ENCODE results near the gene TIMM17B. TPM values are rescaled to one million over a fixed set of nuclear protein-coding genes. Genes with fewer than 3 reads are reported as not detected.

TIMM17B gene
- total RNA-seq, 1 donor from 2014 or later = 70.6 TPM

DNA sequence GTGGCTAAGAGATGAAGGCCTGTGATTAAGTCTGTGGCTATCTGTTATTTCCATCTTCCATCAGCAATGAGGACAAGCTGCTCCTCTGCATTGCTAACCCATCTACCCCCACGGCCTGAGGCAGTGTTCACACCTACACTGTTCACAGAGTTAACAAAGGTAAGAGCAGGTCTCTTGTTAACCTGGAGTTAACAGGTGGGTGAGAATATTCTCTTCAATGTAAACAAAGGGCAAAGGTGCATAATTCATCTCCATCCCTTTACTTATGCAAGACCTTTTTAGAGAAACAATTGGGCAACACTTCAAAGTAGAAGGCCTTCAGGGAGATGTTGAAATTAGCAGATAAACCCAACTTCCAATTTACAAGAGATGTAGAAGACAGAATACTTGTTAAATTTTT, 11.0 kb upstream of the TIMM17B start:
- TF ChIP-seq, protein P1, sequence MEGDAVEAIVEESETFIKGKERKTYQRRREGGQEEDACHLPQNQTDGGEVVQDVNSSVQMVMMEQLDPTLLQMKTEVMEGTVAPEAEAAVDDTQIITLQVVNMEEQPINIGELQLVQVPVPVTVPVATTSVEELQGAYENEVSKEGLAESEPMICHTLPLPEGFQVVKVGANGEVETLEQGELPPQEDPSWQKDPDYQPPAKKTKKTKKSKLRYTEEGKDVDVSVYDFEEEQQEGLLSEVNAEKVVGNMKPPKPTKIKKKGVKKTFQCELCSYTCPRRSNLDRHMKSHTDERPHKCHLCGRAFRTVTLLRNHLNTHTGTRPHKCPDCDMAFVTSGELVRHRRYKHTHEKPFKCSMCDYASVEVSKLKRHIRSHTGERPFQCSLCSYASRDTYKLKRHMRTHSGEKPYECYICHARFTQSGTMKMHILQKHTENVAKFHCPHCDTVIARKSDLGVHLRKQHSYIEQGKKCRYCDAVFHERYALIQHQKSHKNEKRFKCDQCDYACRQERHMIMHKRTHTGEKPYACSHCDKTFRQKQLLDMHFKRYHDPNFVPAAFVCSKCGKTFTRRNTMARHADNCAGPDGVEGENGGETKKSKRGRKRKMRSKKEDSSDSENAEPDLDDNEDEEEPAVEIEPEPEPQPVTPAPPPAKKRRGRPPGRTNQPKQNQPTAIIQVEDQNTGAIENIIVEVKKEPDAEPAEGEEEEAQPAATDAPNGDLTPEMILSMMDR (IDR thresholded peaks at IDR 0.05; ENCODE audit: unreplicated experiment) = no peak
- Mint-ChIP-seq H3K36me3 (ENCODE audit: low read depth, unreplicated experiment) (peaks cover 13% of the 10 kb centered on the region), H3K27ac (ENCODE audit: unreplicated experiment) (peak overlapping the region; percentile 24), H3K27me3 (ENCODE audit: unreplicated experiment) (peaks cover 7% of the 10 kb centered on the region), H3K9me3 (ENCODE audit: unreplicated experiment) (no peaks in the 10 kb centered on the region), H3K4me3 (ENCODE audit: unreplicated experiment) (no peak overlapping the region), H3K4me1 (ENCODE audit: unreplicated experiment) (peaks cover 16% of the 10 kb centered on the region)
- DNase-seq (ENCODE audit: low spot score) = no peak

DNA sequence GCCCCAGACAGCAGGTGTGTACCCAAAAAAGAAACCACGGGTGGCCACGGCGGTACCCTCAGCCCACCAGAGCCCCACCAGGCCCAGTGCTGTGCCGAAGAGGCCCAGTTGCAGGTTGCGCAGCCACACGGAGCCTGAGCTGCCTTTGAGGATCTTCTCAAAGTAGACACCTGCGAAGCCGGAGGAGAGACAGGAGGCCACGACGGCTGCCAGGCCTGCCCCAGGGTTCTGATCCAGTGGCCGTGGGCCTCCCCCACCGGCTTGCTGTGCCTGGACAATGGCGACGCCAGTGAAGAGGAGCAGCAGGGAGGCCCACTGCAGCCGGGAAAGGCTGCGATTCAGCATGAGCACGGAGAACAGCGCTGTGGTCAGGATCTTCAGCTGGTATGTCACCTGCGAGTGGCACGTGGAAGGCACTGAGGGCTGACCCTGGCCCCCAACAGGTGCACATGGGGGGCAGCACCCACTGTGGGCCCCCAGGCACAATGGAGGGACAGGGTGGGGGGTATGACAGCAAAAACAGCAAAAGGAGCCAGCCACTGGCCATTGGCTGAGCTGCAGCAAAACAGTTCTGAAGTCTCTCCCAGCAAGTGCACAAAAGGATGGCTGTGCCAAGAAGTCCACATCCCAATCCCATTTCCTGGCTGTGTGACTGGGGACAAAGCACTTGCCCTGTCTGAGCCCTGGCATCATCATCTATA, 7.7 kb upstream of the TIMM17B start:
- H3K36me3 Mint-ChIP-seq (ENCODE audit: low read depth, unreplicated experiment) = peaks cover 19% of the 10 kb centered on the region
- no peak overlapping the region for H3K4me3 Mint-ChIP-seq (ENCODE audit: unreplicated experiment)
- DNase-seq (ENCODE audit: low spot score) = no peak
- no peaks in the 10 kb centered on the region for H3K9me3 Mint-ChIP-seq (ENCODE audit: unreplicated experiment)
- no peaks in the 10 kb centered on the region for H3K4me1 Mint-ChIP-seq (ENCODE audit: unreplicated experiment)
- TF ChIP-seq, protein P1 (IDR thresholded peaks at IDR 0.05; ENCODE audit: unreplicated experiment) = no peak
- no peaks in the 10 kb centered on the region for H3K27me3 Mint-ChIP-seq (ENCODE audit: unreplicated experiment)
- H3K27ac Mint-ChIP-seq (ENCODE audit: unreplicated experiment) = no peak overlapping the region

DNA sequence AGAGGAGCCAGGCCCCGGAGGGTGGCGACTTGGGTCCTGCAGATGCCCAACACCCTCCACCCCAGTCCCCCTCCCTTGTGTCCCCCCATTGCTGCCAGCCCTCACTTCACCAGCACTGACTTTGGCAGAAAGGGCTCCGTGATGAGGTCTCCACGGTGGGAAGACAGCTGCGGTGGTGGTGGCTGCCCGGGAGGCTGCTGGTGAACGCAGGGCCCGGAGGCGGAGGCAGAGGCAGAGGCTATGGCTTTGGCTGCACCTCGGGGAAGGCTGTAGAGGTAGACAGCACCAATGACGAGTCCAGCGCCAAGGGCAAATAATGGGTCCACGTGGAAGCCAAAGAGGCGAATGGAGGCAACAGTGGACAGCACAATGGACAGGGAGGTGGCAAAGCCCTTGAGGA, 7.1 kb upstream of the TIMM17B start:
- H3K4me1 Mint-ChIP-seq (ENCODE audit: unreplicated experiment) = no peaks in the 10 kb centered on the region
- DNase-seq (ENCODE audit: low spot score) = no peak
- no peak overlapping the region for H3K27ac Mint-ChIP-seq (ENCODE audit: unreplicated experiment)
- no peaks in the 10 kb centered on the region for H3K27me3 Mint-ChIP-seq (ENCODE audit: unreplicated experiment)
- no peak overlapping the region for H3K4me3 Mint-ChIP-seq (ENCODE audit: unreplicated experiment)
- no peaks in the 10 kb centered on the region for H3K9me3 Mint-ChIP-seq (ENCODE audit: unreplicated experiment)
- TF ChIP-seq, protein P1 (IDR thresholded peaks at IDR 0.05; ENCODE audit: unreplicated experiment) = no peak
- H3K36me3 Mint-ChIP-seq (ENCODE audit: low read depth, unreplicated experiment) = peaks cover 19% of the 10 kb centered on the region

DNA sequence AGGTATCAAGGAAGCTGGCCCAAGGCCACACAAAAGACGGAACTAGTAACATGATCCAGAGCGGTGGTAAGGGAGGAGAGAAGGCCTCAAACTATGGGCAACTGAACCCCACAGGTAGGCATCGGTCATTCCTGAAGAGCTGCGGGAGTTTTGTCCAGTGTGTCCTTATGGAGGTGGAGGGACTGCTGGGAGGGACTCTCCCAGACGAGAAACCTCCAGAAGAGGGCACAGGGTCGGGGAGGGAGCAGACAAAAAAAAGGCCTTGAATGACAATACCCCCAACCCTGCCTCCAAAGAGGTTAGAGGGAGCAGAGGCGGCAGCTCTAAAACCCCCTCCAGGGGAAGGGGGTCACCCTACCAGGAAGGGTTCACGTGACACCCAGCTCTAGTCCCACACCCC, 6.6 kb upstream of the TIMM17B start:
- Mint-ChIP-seq H3K27me3 (ENCODE audit: unreplicated experiment) (no peaks in the 10 kb centered on the region), H3K4me1 (ENCODE audit: unreplicated experiment) (no peaks in the 10 kb centered on the region), H3K9me3 (ENCODE audit: unreplicated experiment) (no peaks in the 10 kb centered on the region), H3K27ac (ENCODE audit: unreplicated experiment) (peak overlapping the region; percentile 18), H3K36me3 (ENCODE audit: low read depth, unreplicated experiment) (peaks cover 19% of the 10 kb centered on the region), H3K4me3 (ENCODE audit: unreplicated experiment) (no peak overlapping the region)
- TF ChIP-seq, protein P1 (IDR thresholded peaks at IDR 0.05; ENCODE audit: unreplicated experiment) = no peak
- no peak for DNase-seq (ENCODE audit: low spot score)

DNA sequence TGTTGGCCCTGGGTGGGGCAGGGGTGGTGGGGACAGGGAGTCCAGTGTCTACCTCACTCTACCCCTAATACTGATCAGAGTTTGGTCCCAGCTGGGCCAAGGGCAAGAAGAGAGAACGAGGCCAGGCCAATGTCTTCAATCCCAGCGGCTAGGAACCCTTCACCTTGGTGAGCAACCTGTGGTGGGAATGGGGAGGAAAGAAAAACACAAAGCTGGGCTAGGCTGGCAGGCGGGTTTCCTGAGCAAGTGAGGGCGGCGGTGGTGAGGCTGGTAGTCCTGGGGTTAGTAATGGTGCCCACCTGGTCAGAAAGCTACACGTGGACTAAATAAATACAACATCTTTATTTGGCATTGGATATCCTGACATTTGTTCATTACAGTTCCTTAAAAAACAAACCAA, 5.7 kb upstream of the TIMM17B start:
- H3K27me3 Mint-ChIP-seq (ENCODE audit: unreplicated experiment) = no peaks in the 10 kb centered on the region
- DNase-seq (ENCODE audit: low spot score) = no peak
- no peaks in the 10 kb centered on the region for H3K4me1 Mint-ChIP-seq (ENCODE audit: unreplicated experiment)
- H3K4me3 Mint-ChIP-seq (ENCODE audit: unreplicated experiment) = no peak overlapping the region
- TF ChIP-seq, protein P1 (IDR thresholded peaks at IDR 0.05; ENCODE audit: unreplicated experiment) = no peak
- no peaks in the 10 kb centered on the region for H3K9me3 Mint-ChIP-seq (ENCODE audit: unreplicated experiment)
- H3K27ac Mint-ChIP-seq (ENCODE audit: unreplicated experiment) = peak overlapping the region; percentile 24
- H3K36me3 Mint-ChIP-seq (ENCODE audit: low read depth, unreplicated experiment) = peaks cover 19% of the 10 kb centered on the region
